Upper lobe of left lung (tissue), 6 donors: ENCODE data around the gene KCTD4. TPM values are rescaled to one million over a fixed set of nuclear protein-coding genes. Genes with fewer than 3 reads are reported as not detected.

Experiments used
- ATAC-seq, 2 donors: fragments of 200-7000 bp; cut with Tn5 transposase; one replicate each; pipeline ENCODE4 v1.9.1; 2022; ENCODE audit warnings: mild to moderate bottlenecking in 2 of 2, moderate library complexity in 2 of 2; ENCODE audit not compliant: low FRiP score in 2 of 2
- DNase-seq, 2 donors: peaks; one replicate each; pipeline ENCODE4 v3.0.0-alpha.2; 2019 to 2020
- H3K27ac ChIP-seq, 4 donors: fragments of 200-600 bp; sonication (generic); one replicate each; pipeline ENCODE4 v1.5.1; 2016 to 2019
- H3K27me3 ChIP-seq, 4 donors: fragments of 200-600 bp; sonication (generic); one replicate each; pipeline ENCODE4 v1.5.1; 2017 to 2019
- H3K36me3 ChIP-seq, 4 donors: fragments of 200-600 bp; sonication (generic); one replicate each; pipeline ENCODE4 v1.5.1; 2016 to 2019
- H3K4me1 ChIP-seq, 4 donors: fragments of 200-600 bp; sonication (generic); one replicate each; pipeline ENCODE4 v1.5.1; 2018 to 2019
- H3K4me3 ChIP-seq, 4 donors: fragments of 200-600 bp; sonication (generic); one replicate each; pipeline ENCODE4 v1.5.1; 2017 to 2019; ENCODE audit warnings: mild to moderate bottlenecking in 2 of 4, moderate library complexity in 1 of 4
- H3K9me3 ChIP-seq, 4 donors: fragments of 200-600 bp; sonication (generic); one replicate each; pipeline ENCODE4 v1.5.1; 2018 to 2019
- CTCF ChIP-seq, 6 experiments: fragments of 450-650 bp in 4 of 6; fragments of 200-600 bp in 2 of 6; sonication (generic) in 2 of 6; IDR thresholded peaks; one replicate each; pipeline ENCODE4 v1.5.1; 2016 to 2019; ENCODE audit warnings: antibody characterized with exemption in 6 of 6
- EP300 ChIP-seq, 4 donors: sonication (generic); formaldehyde crosslinking; IDR thresholded peaks; one replicate each; pipeline ENCODE4 v1.5.1; 2017; ENCODE audit warnings: antibody characterized with exemption in 4 of 4, control low read depth in 2 of 4
- POLR2A ChIP-seq, 4 donors: fragments of 450-650 bp; IDR thresholded peaks; one replicate each; pipeline ENCODE4 v1.5.1; 2016 to 2017; ENCODE audit warnings: antibody characterized with exemption in 4 of 4, mild to moderate bottlenecking in 2 of 4
- POLR2AphosphoS5 ChIP-seq, 2 donors: sonication (generic); formaldehyde crosslinking; IDR thresholded peaks; one replicate each; pipeline ENCODE4 v1.5.1; 2017; ENCODE audit warnings: antibody characterized with exemption in 2 of 2
- WGBS, 2 donors: methylation state at CpG; one replicate each; pipeline ENCODE4 v1.1.5; 2017 to 2018; 5-methylcytosine and 5-hydroxymethylcytosine counted together
- total RNA-seq, 6 donors: library from RNA; depleted of rRNA in 4 of 6; stranded (reverse); fragments of >200 nt in 4 of 6; gene quantifications; one replicate each; pipeline versions ENCODE4 v1.1.0 to v1.2.1, GENCODE V29; 2016 to 2021
- donor health status: DM: no; HTN: no; CAD: no; lungs with moderate emphysema.
- donor health status: DM: no; HTN: yes; CAD: no; lungs with severe emphysema.

Gene KCTD4
- total RNA-seq, 6 donors from 2014 or later, result not detected

- ATAC-seq (no peak), DNase-seq (no peak)
- H3K9me3 ChIP-seq, result no peaks in the 10 kb centered on the region
- no peaks in the 10 kb centered on the region for H3K27me3 ChIP-seq
- H3K36me3 ChIP-seq, result no peaks in the 10 kb centered on the region
- WGBS, 2 donors, result 91 to 100% methylated on average over 1 of the region's 1 CpG
- H3K27ac ChIP-seq, result no peak overlapping the region
- no peak overlapping the region for H3K4me3 ChIP-seq
- no peak for TF ChIP-seq POLR2A (IDR thresholded peaks at IDR 0.05)
- H3K4me1 ChIP-seq, result no peaks in the 10 kb centered on the region
These were observed 22.1 kb upstream of the KCTD4 start for GRCh38 chr13:45222919-45223318.

DNA sequence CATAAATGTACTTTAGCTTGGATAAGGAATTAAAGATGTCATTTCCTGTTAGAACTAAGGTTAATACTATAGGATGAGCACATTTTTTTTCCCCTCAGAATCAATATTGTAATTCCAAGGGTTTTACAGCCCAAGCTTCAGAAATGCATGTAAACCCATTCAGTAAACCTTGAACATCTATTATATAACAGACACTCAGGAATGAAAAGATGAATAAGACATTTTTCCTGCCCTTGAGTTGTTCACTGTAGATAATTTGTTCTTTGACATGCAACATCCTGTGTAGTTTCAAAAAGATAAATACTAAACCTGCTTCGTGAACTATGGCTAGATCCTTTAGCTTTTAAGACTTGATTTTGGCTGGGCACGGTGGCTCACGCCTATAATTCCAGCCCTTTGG, 21.7 kb upstream of the KCTD4 start:
- no peaks in the 10 kb centered on the region for H3K9me3 ChIP-seq
- no peak for TF ChIP-seq EP300 (IDR thresholded peaks at IDR 0.05)
- TF ChIP-seq CTCF (IDR thresholded peaks at IDR 0.05), result no peak
- TF ChIP-seq POLR2A (IDR thresholded peaks at IDR 0.05), result no peak
- TF ChIP-seq POLR2AphosphoS5 (IDR thresholded peaks at IDR 0.05), result no peak
- no peak for DNase-seq
- H3K27ac ChIP-seq, result no peak overlapping the region
- ATAC-seq, result no peak
- H3K4me1 ChIP-seq, result no peaks in the 10 kb centered on the region
- 88 to 91% methylated on average over 3 of the region's 3 CpGs for WGBS, 2 donors
- H3K27me3 ChIP-seq, result no peaks in the 10 kb centered on the region
- H3K4me3 ChIP-seq, result no peak overlapping the region
- H3K36me3 ChIP-seq, result no peaks in the 10 kb centered on the region

DNA sequence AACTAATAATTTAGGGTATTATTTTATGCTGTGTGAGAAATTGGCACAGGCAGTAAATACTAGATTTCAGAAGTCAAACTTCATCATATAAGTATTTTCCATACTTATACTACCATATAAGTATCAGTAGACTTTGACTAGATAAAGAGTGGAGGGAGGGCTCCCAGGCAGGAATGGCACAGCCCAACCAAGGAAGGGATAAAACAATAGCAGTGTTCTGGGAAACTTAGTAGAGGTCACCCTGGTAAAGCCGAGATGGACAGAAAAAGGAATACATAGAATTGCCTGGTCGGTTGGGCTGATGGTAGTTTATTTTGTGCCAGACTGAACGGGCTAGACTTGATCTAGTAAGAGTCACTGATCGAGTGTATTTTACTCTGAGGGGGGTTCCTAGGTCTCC, 19.6 kb upstream of the KCTD4 start:
- DNase-seq (no peak), ATAC-seq (no peak)
- Histone ChIP-seq H3K36me3 (no peaks in the 10 kb centered on the region), H3K27ac (no peak overlapping the region), H3K4me1 (no peaks in the 10 kb centered on the region), H3K9me3 (no peaks in the 10 kb centered on the region), H3K27me3 (no peaks in the 10 kb centered on the region), H3K4me3 (no peak overlapping the region)
- TF ChIP-seq POLR2A (IDR thresholded peaks at IDR 0.05) (no peak), EP300 (IDR thresholded peaks at IDR 0.05) (no peak), POLR2AphosphoS5 (IDR thresholded peaks at IDR 0.05) (no peak)
- WGBS, 2 donors, result 97 to 98% methylated on average over 4 of the region's 4 CpGs

DNA sequence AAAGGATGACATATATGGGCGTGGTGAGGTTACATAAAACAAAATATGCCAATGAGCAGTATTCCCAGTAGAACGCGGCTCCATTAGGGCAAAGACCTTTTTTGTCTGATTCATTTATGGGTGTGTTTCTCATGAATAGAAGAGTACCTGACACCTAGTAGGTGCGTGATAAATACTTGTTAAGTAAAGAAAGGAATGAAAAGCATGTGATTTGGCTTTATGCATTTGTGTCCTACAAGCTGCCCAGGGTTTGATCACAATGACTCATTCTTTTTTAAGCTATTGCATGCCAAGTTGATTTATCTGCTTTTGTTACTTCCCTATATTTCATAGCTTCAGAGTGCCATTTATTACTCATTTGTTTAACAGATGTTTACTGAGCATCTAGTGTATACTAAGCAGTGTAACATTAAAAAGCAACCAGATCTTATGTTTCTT, 19.1 kb upstream of the KCTD4 start:
- no peak overlapping the region for H3K4me3 ChIP-seq
- no peak for TF ChIP-seq POLR2AphosphoS5 (IDR thresholded peaks at IDR 0.05)
- TF ChIP-seq POLR2A (IDR thresholded peaks at IDR 0.05), result no peak
- H3K9me3 ChIP-seq, result no peaks in the 10 kb centered on the region
- no peak for DNase-seq
- 59 to 81% methylated on average over 4 of the region's 4 CpGs for WGBS, 2 donors
- H3K4me1 ChIP-seq, result no peaks in the 10 kb centered on the region
- no peak overlapping the region for H3K27ac ChIP-seq
- peak in 1 of 2 donors; percentile 73 for ATAC-seq
- no peaks in the 10 kb centered on the region for H3K27me3 ChIP-seq
- H3K36me3 ChIP-seq, result no peaks in the 10 kb centered on the region

- peak in 1 of 2 donors; percentile 12 for ATAC-seq
- Histone ChIP-seq H3K36me3 (no peaks in the 10 kb centered on the region), H3K27me3 (no peaks in the 10 kb centered on the region), H3K4me1 (no peaks in the 10 kb centered on the region), H3K27ac (no peak overlapping the region), H3K9me3 (no peaks in the 10 kb centered on the region), H3K4me3 (no peak overlapping the region)
- 81% methylated on average over 5 of the region's 5 CpGs for WGBS, 2 donors
- TF ChIP-seq CTCF (IDR thresholded peaks at IDR 0.05) (no peak), EP300 (IDR thresholded peaks at IDR 0.05) (no peak), POLR2AphosphoS5 (IDR thresholded peaks at IDR 0.05) (no peak), POLR2A (IDR thresholded peaks at IDR 0.05) (no peak)
- DNase-seq, result no peak
These were observed 18.5 kb upstream of the KCTD4 start for GRCh38 chr13:45219123-45219891.

DNA sequence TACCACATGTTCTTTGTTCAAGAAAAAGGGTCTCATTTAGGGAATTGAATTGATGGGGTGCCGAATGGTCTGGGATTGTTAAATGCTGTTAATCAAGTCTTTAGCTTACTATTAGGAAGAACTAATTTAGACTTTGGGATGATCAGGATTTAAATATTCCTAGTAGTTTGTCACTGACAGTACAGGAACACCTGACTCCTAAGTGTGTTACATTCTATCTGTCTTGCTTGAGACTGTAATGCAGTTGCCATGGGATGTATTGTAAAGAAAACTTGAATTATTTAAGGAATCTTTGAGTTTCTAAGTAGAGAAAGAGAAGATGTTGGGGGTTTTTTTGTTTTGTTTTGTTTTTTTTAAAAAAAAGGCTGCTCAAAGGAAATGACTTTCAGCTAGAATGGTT, 17.8 kb upstream of the KCTD4 start:
- no peak overlapping the region for H3K4me3 ChIP-seq
- DNase-seq (no peak), ATAC-seq (no peak)
- no peaks in the 10 kb centered on the region for H3K36me3 ChIP-seq
- no peak overlapping the region for H3K27ac ChIP-seq
- H3K9me3 ChIP-seq, result no peaks in the 10 kb centered on the region
- TF ChIP-seq CTCF (IDR thresholded peaks at IDR 0.05) (no peak), EP300 (IDR thresholded peaks at IDR 0.05) (no peak), POLR2AphosphoS5 (IDR thresholded peaks at IDR 0.05) (no peak)
- 94 to 100% methylated on average over 1 of the region's 1 CpG for WGBS, 2 donors
- no peaks in the 10 kb centered on the region for H3K27me3 ChIP-seq
- H3K4me1 ChIP-seq, result no peaks in the 10 kb centered on the region
